Subcutaneous adipose tissue (tissue), 4 donors: ENCODE measurements around the gene ZNF689. TPM values are rescaled to one million over a fixed set of nuclear protein-coding genes. Genes with fewer than 3 reads are reported as not detected.

Experiments used
- total RNA-seq, 4 donors: library from RNA; depleted of rRNA; stranded (reverse); fragments of >200 nt; gene quantifications; one replicate each; pipeline ENCODE4 v1.1.0, GENCODE V29; 2016
- TF ChIP-seq, protein P1 (sequence below): fragments of 450-650 bp; IDR thresholded peaks from one replicate; pipeline ENCODE4 v1.5.1; 2016; ENCODE audit warnings: low read depth, mild to moderate bottlenecking, control low read depth, antibody characterized with exemption, moderate library complexity

Gene ZNF689
- total RNA-seq, 4 donors from 2014 or later, result 5.3 to 9.8 (median 7.4) TPM

DNA sequence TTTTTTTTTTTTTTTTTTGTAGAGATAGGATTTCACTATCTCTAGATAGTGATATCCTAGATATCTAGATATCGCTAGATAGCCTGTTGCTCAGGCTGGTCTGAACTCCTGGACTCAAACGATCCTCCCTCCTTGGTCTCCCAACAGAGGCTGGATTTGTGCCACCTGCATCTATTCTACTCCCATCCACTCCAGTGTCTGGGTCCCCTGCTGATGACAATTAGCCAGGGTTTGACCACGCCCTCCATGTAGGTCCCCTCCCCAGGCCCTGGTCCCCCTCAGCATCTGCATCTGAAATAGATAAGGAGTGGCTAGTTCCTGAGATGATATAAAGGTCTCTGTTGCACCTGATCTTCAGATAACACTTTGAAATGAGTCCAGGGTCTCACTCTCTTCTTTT, 40.9 kb downstream of the ZNF689 start:
- TF ChIP-seq, protein P1, sequence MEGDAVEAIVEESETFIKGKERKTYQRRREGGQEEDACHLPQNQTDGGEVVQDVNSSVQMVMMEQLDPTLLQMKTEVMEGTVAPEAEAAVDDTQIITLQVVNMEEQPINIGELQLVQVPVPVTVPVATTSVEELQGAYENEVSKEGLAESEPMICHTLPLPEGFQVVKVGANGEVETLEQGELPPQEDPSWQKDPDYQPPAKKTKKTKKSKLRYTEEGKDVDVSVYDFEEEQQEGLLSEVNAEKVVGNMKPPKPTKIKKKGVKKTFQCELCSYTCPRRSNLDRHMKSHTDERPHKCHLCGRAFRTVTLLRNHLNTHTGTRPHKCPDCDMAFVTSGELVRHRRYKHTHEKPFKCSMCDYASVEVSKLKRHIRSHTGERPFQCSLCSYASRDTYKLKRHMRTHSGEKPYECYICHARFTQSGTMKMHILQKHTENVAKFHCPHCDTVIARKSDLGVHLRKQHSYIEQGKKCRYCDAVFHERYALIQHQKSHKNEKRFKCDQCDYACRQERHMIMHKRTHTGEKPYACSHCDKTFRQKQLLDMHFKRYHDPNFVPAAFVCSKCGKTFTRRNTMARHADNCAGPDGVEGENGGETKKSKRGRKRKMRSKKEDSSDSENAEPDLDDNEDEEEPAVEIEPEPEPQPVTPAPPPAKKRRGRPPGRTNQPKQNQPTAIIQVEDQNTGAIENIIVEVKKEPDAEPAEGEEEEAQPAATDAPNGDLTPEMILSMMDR, result no peak

DNA sequence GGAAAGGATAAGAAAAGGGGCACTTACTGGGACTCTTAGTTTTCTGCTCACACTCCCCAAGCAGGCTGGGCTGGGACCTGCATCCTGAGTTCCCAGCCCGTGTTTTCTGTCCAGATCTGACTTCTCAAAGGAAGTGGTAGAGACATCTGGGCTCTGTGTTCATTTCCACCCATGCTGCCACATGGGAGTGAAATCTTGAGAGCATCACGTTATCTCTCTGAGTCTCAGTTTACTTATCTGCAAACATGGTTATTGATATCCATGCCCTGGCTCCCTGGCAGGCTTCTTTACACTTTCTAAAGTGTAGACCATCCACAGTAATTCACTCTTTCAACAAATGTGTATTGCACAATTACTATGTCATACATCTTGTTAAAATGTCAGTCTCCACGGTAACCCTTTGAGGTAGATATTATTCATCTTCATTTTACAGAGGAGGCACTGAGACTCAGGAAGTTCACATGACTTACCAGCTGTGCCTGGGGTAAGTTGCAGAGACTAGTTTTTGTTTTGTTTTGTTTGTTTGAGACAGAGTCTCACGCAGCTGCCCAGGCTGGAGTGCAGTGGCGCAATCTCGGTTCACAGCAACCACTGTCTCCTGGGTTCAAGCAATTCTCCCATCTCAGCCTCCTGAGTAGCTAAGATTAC, 42.1 kb downstream of the ZNF689 start:
- TF ChIP-seq, protein P1, result no peak

DNA sequence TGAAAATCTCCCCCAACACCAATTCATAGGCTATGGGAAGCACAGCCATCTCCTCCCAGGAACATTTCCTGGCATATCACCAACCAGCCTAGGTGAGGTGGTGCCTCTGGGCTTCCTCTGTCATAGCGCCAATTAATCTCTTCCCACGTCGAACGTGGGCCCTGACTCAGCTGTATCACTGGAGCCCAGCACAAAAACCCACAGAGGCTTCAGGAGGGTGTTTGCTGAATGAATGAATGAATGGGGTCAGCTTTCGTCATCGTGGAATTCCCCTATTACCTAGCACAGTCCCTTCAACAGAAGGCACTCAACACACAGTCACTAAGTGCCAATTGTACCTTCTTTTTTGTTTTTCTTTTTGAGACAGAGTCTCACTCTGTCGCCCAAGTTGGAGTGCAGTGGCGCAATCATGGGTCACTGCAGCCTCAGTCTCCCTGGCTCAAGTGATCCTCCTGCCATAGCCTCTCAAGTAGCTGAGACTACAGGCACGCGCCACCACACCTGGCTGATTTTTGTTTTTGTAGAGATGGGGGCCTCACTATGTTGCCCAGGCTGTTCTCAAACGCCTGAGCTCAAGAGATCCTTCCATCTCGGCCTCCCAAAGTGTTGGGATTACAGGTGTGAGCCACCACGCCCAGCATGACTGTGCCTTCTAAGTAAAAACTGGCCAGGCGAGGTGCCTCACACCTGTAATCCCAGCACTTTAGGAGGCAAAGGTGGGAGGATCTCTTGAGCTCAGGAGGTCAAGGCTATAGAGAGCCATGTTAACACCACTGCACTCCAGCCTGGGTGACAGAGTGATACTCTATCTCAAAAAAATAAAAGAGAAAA, 42.8 kb downstream of the ZNF689 start:
- TF ChIP-seq, protein P1, result no peak

DNA sequence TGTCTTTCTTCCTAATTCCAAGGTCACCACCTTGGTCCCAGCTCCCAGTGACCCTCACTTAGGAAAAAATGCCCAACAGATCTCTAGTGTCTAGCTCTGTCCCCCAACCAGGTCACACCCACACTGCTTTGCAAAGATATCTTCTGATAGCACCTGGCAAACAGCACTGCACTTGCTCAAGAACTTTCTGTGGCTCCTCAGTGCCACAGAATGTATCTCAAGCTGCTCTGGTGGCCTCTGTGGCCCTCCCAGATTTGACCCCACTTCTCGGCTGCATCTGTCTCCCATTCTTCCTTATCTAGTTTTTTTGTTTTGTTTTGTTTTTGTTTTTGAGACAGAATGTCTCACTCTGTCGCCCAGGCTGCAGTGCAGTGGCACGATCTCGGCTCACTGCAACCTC, 43.7 kb downstream of the ZNF689 start:
- TF ChIP-seq, protein P1, result no peak

- TF ChIP-seq, protein P1, result no peak
Measured at GRCh38 chr16:30565984-30566383, 44.2 kb downstream of the ZNF689 start.

DNA sequence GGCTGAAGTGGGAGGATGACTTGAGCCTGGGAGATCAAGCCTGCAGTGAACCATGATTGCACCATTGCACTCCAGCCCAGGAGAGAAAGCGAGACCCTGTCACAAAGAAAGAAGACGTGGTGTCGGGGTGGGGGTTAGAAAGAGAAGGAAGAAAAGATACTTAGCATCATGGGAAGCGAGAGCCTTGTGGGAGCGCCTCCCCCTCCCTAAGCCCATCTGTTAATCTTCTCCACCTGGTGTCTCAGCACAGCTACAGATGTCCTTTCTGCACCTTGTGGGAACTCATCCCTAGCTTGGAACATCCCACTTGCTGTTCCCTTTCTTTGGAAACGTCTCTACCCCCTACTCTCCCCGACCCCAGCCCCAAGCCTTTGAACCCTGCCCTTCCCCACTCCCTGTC, 44.7 kb downstream of the ZNF689 start:
- TF ChIP-seq, protein P1, result no peak

GRCh38 chr16:30562021-30562420, 48.2 kb downstream of the ZNF689 start:
- TF ChIP-seq, protein P1, result no peak
